Stomach (tissue), 9 donors: ENCODE data around the gene CHRNA7. TPM values are rescaled to one million over a fixed set of nuclear protein-coding genes. Genes with fewer than 3 reads are reported as not detected.

Experiments
- DNase-seq, 2 donors: peaks; one replicate each; pipeline versions ENCODE4 v3.0.0 to v3.0.0-alpha.2; 2013 to 2019
- H3K27ac ChIP-seq, 5 donors: fragments of 200-600 bp in 4 of 5; sonication (generic) in 4 of 5; one replicate each; pipeline ENCODE4 v1.5.1; 2013 to 2019; ENCODE audit warnings: mild to moderate bottlenecking in 1 of 5, moderate library complexity in 1 of 5
- H3K27me3 ChIP-seq, 3 donors: fragments of 200-600 bp; sonication (generic); one replicate each; pipeline ENCODE4 v1.5.1; 2017 to 2019; ENCODE audit warnings: mixed run types in 1 of 3
- H3K36me3 ChIP-seq, 4 donors: fragments of 200-600 bp; sonication (generic); 1 replicate in 3 of 4; 2 replicates in 1 of 4; pipeline ENCODE4 v1.5.1; 2016 to 2019
- H3K4me1 ChIP-seq, 4 donors: fragments of 200-600 bp; sonication (generic); one replicate each; pipeline ENCODE4 v1.5.1; 2016 to 2019
- H3K4me3 ChIP-seq, 4 donors: fragments of 200-600 bp; sonication (generic) in 3 of 4; one replicate each; pipeline ENCODE4 v1.5.1; 2016 to 2019; ENCODE audit warnings: mild to moderate bottlenecking in 1 of 4
- H3K9me3 ChIP-seq, 4 donors: fragments of 200-600 bp; sonication (generic); one replicate each; pipeline ENCODE4 v1.5.1; 2016 to 2019
- EP300 ChIP-seq: sonication (generic); formaldehyde crosslinking; IDR thresholded peaks from one replicate; pipeline ENCODE4 v1.6.1; 2017; ENCODE audit warnings: antibody characterized with exemption
- POLR2A ChIP-seq, 4 donors: fragments of 450-650 bp; IDR thresholded peaks; one replicate each; pipeline ENCODE4 v1.6.1; 2016; ENCODE audit warnings: antibody characterized with exemption in 4 of 4, control low read depth in 2 of 4, mild to moderate bottlenecking in 1 of 4, moderate library complexity in 1 of 4
- POLR2AphosphoS5 ChIP-seq, 3 donors: sonication (generic); formaldehyde crosslinking; IDR thresholded peaks; one replicate each; pipeline ENCODE4 v1.6.1; 2016; ENCODE audit warnings: antibody characterized with exemption in 3 of 3
- WGBS, 5 donors: extraction: QIAGEN DNeasy Blood & Tissue Kit in 3 of 5; methylation state at CpG; one replicate each; pipeline versions ENCODE4 v1.1.5 to v1.1.7; 2013 to 2018; 5-methylcytosine and 5-hydroxymethylcytosine counted together
- intact Hi-C: fragments of 100-400 bp; cut with DNase I; formaldehyde crosslinking; loops from one replicate; pipeline ENCODE4 v1.15.1; 2023; ENCODE audit warnings: low total_unique reads
- polyA plus RNA-seq, 3 donors: library from polyadenylated mRNA; stranded (reverse); fragments of 200-250 nt; gene quantifications; one replicate each; pipeline ENCODE4 v1.2.3, GENCODE V29; 2013
- total RNA-seq, 5 donors: library from RNA; depleted of rRNA; stranded (reverse); fragments of >200 nt; gene quantifications; one replicate each; pipeline versions ENCODE4 v1.1.0 to v1.2.3, GENCODE V29; 2014 to 2016
- TF ChIP-seq, protein P1 (sequence below), 7 experiments: fragments of 450-650 bp in 4 of 7; fragments of 200-600 bp in 3 of 7; sonication (generic) in 3 of 7; IDR thresholded peaks; one replicate each; pipeline ENCODE4 v1.5.1; 2016 to 2019; ENCODE audit warnings: antibody characterized with exemption in 7 of 7, control low read depth in 2 of 7, mild to moderate bottlenecking in 1 of 7
- donor health status: healthy with polysubstance abuse.
- donor health status: Bipolar disorder and iron deficiency.
- donor health status: healthy.

CHRNA7 gene
- total and polyA plus RNA-seq, 8 donors, result 1.1 to 131 (median 16.1) TPM

DNA sequence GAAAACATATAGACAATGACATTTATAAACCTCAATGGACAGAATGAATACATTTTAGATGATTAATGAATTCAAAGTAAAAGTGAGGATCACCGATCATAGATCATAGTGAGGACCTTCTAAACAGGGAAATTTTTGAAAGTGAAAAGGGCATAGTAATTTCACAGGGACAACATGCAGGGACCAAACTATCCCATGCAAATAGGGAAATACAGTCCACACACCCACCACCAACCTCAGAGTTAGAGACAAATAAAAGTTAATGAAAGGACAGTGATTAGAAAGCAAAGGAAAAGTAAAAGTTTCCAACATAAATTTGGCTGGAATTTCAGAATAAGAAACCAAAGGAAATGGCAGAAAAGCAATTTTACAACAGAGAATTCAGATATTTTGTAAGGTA, 15.4 kb upstream of the CHRNA7 start:
- DNase-seq, result no peak
- no peaks in the 10 kb centered on the region for H3K4me1 ChIP-seq
- TF ChIP-seq POLR2AphosphoS5 (IDR thresholded peaks at IDR 0.05) (no peak), POLR2A (IDR thresholded peaks at IDR 0.05) (no peak)
- intact Hi-C loops, result no loop called here
- WGBS, 5 donors, result 80 to 90% (median 83%) methylated on average over 1 of the region's 1 CpG
- peaks cover 0 to 5% (median 0%) of the 10 kb centered on the region in 3 donors for H3K27me3 ChIP-seq
- H3K27ac ChIP-seq, result no peak overlapping the region
- H3K9me3 ChIP-seq, result no peaks in the 10 kb centered on the region
- no peaks in the 10 kb centered on the region for H3K36me3 ChIP-seq
- no peak overlapping the region for H3K4me3 ChIP-seq

DNA sequence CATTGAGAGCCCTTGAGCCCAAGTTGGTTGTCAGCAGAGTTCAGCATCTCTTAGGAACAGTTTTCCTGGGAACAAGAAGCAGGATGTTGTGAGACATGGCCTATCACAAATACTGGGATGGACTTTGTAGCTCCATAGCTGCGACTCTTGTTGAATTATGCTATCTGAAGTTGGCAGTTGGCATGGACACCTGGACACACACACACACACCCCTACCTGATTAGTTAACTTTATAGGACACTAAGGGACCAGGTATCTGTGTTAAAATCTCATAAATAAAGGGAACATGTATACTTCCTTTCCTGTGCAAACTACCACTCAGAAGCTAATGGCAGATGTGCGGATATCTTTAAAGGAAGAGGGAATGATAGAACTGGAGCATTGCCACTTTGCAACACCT, 10.2 kb upstream of the CHRNA7 start:
- Histone ChIP-seq H3K4me3 (no peak overlapping the region), H3K36me3 (no peaks in the 10 kb centered on the region), H3K27me3 (peaks cover 0 to 5% (median 0%) of the 10 kb centered on the region in 3 donors), H3K4me1 (peaks cover 0 to 8% (median 0%) of the 10 kb centered on the region in 4 donors), H3K9me3 (no peaks in the 10 kb centered on the region), H3K27ac (no peak overlapping the region)
- TF ChIP-seq POLR2A (IDR thresholded peaks at IDR 0.05), result no peak
- TF ChIP-seq EP300, result no peak
- WGBS, 5 donors, result 44 to 65% (median 51%) methylated on average over 2 of the region's 2 CpGs
- intact Hi-C loops, result no loop called here
- no peak for DNase-seq

DNA sequence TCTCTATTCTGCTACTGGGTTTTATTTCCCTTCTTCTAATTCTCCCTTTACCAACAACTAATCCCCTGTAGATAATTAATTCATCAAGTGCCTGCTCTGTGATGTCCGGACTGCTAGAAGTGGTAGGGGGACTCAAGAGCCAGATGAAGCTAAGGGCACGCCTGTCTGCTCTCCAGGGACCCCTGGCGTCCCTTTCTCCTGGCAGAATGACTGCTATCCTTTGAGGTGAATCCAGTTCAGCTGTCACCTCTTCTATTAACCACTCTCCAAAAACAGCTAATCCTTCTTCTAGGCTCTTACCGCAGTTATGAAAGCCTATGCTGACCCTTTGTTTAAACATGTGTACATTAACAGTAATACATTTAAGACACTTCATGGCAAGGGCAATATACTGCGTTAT, 1.4 kb upstream of the CHRNA7 start:
- H3K4me3 ChIP-seq, result peak overlapping the region in 3 of 4 donors; percentile 59 to 81 (median 64)
- H3K4me1 ChIP-seq, result peaks cover 7 to 33% (median 26%) of the 10 kb centered on the region in 4 donors
- no peak overlapping the region for H3K27ac ChIP-seq
- no peaks in the 10 kb centered on the region for H3K9me3 ChIP-seq
- TF ChIP-seq, protein P1, sequence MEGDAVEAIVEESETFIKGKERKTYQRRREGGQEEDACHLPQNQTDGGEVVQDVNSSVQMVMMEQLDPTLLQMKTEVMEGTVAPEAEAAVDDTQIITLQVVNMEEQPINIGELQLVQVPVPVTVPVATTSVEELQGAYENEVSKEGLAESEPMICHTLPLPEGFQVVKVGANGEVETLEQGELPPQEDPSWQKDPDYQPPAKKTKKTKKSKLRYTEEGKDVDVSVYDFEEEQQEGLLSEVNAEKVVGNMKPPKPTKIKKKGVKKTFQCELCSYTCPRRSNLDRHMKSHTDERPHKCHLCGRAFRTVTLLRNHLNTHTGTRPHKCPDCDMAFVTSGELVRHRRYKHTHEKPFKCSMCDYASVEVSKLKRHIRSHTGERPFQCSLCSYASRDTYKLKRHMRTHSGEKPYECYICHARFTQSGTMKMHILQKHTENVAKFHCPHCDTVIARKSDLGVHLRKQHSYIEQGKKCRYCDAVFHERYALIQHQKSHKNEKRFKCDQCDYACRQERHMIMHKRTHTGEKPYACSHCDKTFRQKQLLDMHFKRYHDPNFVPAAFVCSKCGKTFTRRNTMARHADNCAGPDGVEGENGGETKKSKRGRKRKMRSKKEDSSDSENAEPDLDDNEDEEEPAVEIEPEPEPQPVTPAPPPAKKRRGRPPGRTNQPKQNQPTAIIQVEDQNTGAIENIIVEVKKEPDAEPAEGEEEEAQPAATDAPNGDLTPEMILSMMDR (IDR thresholded peaks at IDR 0.05), result no peak
- TF ChIP-seq POLR2AphosphoS5 (IDR thresholded peaks at IDR 0.05), result no peak
- no peak for TF ChIP-seq EP300
- no peak for TF ChIP-seq POLR2A (IDR thresholded peaks at IDR 0.05)
- intact Hi-C loops, result no loop called here
- 1 to 12% (median 6%) methylated on average over 5 of the region's 5 CpGs for WGBS, 5 donors
- peak in 1 of 2 donors; percentile 16 for DNase-seq
- peaks cover 0 to 57% (median 18%) of the 10 kb centered on the region in 3 donors for H3K27me3 ChIP-seq
- H3K36me3 ChIP-seq, result no peaks in the 10 kb centered on the region

DNA sequence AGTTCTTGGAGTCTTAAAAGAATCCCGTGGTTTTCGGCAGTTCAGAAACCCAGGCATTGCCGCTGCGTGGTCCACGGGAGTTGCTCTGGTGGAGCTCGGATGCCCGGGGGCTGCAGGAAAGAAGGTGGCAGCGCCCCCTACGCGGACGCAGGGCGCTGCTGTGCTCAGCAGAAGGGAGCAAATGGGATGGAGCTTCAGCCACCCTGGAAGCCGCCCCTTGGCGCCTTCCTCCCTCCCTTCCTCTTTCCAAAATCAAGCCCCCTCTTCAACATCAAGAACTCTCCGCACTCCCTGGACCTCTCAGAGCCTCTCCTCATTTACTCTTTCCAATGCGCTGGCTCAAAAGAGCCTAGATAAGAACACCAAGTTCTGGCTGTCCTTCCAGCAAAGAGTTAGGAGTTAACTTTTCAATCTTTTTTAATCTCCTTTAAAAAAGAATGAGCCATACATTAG, 880 bp upstream of the CHRNA7 start:
- H3K4me1 ChIP-seq, result peaks cover 7 to 33% (median 26%) of the 10 kb centered on the region in 4 donors
- 0 to 1% (median 1%) methylated on average over 7 to 16 of the region's 16 CpGs for WGBS, 5 donors
- intact Hi-C loops, result no loop called here
- DNase-seq, result peak; percentile 35 to 81
- H3K9me3 ChIP-seq, result no peaks in the 10 kb centered on the region
- no peaks in the 10 kb centered on the region for H3K36me3 ChIP-seq
- H3K4me3 ChIP-seq, result peak overlapping the region; percentile 57 to 81 (median 62)
- TF ChIP-seq POLR2AphosphoS5 (IDR thresholded peaks at IDR 0.05) (no peak), EP300 (no peak)
- TF ChIP-seq, protein P1 (IDR thresholded peaks at IDR 0.05), result peak in 2 of 7 experiments; percentile 33 to 36
- H3K27ac ChIP-seq, result peak overlapping the region in 1 of 5 donors; percentile 79
- peaks cover 0 to 57% (median 18%) of the 10 kb centered on the region in 3 donors for H3K27me3 ChIP-seq

DNA sequence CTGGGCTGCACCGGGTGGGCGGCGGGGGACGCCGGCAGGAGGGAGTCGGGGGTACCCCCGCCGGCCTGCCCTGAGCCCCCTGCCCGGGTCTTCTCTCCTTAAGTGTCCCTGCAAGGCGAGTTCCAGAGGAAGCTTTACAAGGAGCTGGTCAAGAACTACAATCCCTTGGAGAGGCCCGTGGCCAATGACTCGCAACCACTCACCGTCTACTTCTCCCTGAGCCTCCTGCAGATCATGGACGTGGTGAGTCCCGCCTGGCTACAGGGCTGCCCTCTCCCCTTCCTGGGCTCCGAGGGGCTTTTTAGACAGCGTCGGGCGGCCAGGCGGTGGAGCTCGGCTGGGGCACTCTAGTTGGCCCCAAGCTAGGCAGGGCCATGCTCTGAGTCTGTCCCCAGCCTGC, 480 bp downstream of the CHRNA7 start:
- Histone ChIP-seq H3K27ac (peak overlapping the region; percentile 50 to 79 (median 69)), H3K4me1 (peaks cover 7 to 33% (median 26%) of the 10 kb centered on the region in 4 donors), H3K4me3 (peak overlapping the region; percentile 57 to 81 (median 62)), H3K9me3 (no peaks in the 10 kb centered on the region), H3K27me3 (peaks cover 0 to 57% (median 18%) of the 10 kb centered on the region in 3 donors), H3K36me3 (no peaks in the 10 kb centered on the region)
- DNase-seq, result peak in 1 of 2 donors; percentile 41
- intact Hi-C loops, result loop anchor here (10.0 kb wide), 1 partner anchor 156 kb away; the partner anchor contains the start of gene OTUD7A
- TF ChIP-seq POLR2A (IDR thresholded peaks at IDR 0.05) (no peak), POLR2AphosphoS5 (IDR thresholded peaks at IDR 0.05) (no peak), EP300 (no peak)
- TF ChIP-seq, protein P1 (IDR thresholded peaks at IDR 0.05), result no peak
- WGBS, 5 donors, result 1 to 9% (median 5%) methylated on average over 10 to 21 of the region's 21 CpGs
